ENCODE data around the gene PNO1.

DNA sequence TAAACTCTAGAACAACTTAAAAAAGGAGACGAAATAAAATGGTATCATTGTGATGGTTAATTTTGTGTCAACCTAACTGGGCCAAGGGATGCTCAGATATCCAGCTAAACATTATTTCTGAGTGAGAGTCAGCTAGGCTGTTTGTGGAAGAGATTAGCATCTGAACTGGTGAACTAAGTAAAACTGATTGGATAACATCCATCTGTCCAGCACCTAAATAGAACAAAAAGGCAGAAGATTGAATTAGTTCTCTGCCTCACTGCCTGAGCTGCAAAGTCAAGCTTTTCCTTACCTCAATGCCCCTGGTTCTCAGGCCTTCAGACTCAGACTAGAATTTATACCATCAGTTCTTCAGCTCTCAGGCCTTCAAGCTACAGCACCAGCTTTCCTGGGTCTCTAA lies 64.6 kb downstream of the PNO1 start:
- TF ChIP-seq CTCF (IDR thresholded peaks at IDR 0.05), result no peak
- no peak for TF ChIP-seq POLR2A (IDR thresholded peaks at IDR 0.05)
